Measurements from ENCODE around the gene AGAP4.
"Not testable (repeated sequence)": the region's sequence is repeated elsewhere in the genome, so short reads cannot be mapped to it uniquely, and the experiment has no call there.

Gene AGAP4

GRCh38 chr10:45790694-45791426 lies 56.4 kb downstream of the AGAP4 start:
- not testable (repeated sequence) for DNase-seq (ENCODE audit: low read depth in 2 of 2)

GRCh38 chr10:45789991-45790390 lies 57.3 kb downstream of the AGAP4 start:
- DNase-seq (ENCODE audit: low read depth in 2 of 2): not testable (repeated sequence)

GRCh38 chr10:45787212-45787741 lies 60.0 kb downstream of the AGAP4 start:
- DNase-seq (ENCODE audit: low read depth in 2 of 2): not testable (repeated sequence)

GRCh38 chr10:45786217-45786616 lies 61.1 kb downstream of the AGAP4 start:
- DNase-seq (ENCODE audit: low read depth in 2 of 2): not testable (repeated sequence)

Measured in activated CD8-positive, alpha-beta memory T cell treated with anti-CD3 and anti-CD28 coated beads for 4 hours (primary cell).